ENCODE measurements around the gene N4BP3. TPM values are rescaled to one million over a fixed set of nuclear protein-coding genes. Genes with fewer than 3 reads are reported as not detected.
A peak's percentile ranks its signal among the peaks of the same experiment; 100 is the strongest.

Gene N4BP3
- total RNA-seq (2022) (2.9 and 3.2 TPM in 2 replicates), Bru-seq, nascent RNA (percentile 39 among the genes with signal in this experiment), BruChase-seq, experiment 1, labeled RNA remaining after a 2-hour chase (percentile 48 among the genes with signal in this experiment), BruChase-seq, experiment 2, labeled RNA remaining after a 6-hour chase (percentile 47 among the genes with signal in this experiment)
- long read RNA-seq, full-length matches to known transcripts, result 6 of 12 reads
- long read RNA-seq, partial matches to known transcripts, result 0 of 12 reads
- long read RNA-seq, other reads (novel, unspliced or antisense), result 6 of 12 reads

DNA sequence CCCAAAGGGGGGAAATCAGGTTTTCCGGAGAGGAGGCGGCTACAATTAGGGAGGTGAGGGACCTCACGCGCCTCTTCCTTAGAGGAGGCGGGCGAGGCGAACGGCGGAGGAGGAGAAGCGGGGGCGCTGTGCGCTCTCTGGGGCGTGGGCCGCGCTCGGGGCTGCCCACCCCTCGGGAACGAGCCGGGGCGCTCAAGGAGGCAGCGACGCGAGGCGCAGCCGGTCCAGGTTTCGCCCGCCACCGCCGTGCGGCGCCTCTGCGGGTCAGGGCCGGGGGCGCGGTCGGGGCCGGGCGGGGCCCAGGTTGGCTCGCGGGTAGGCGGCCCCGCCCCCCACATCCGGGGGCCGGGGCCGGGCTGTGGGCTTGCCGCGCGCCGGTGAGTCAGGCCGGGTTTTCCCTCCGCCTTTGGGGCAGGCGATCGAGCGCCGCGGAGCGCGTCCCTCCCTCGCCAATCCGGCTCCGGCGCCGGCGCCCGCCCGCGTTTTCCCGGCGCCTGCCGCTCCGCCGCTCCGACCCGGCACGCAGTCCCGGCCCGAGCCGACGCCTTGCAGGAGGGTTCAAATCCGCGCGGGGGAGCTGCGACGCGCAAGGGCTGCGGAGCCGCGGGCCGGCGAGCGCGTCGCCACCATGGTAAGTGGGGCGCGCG is at the start of gene N4BP3:
Gene N4BP3, plus strand, starts transcription at position 392 of the 647 bp plus-strand sequence. CDS start 6,052 bp downstream, outside the sequence.
- no peaks in the 10 kb centered on the region for H3K27me3 ChIP-seq (replicated peaks; ENCODE audit: control insufficient read depth, insufficient read depth, low read length)
- CTCF ChIA-PET, result no interaction called here
- no peaks in the 10 kb centered on the region for H3K9me3 ChIP-seq
- TF ChIP-seq, protein P1, sequence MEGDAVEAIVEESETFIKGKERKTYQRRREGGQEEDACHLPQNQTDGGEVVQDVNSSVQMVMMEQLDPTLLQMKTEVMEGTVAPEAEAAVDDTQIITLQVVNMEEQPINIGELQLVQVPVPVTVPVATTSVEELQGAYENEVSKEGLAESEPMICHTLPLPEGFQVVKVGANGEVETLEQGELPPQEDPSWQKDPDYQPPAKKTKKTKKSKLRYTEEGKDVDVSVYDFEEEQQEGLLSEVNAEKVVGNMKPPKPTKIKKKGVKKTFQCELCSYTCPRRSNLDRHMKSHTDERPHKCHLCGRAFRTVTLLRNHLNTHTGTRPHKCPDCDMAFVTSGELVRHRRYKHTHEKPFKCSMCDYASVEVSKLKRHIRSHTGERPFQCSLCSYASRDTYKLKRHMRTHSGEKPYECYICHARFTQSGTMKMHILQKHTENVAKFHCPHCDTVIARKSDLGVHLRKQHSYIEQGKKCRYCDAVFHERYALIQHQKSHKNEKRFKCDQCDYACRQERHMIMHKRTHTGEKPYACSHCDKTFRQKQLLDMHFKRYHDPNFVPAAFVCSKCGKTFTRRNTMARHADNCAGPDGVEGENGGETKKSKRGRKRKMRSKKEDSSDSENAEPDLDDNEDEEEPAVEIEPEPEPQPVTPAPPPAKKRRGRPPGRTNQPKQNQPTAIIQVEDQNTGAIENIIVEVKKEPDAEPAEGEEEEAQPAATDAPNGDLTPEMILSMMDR (IDR thresholded peaks at IDR 0.05; ENCODE audit: insufficient read depth in 1 of 2, low read depth in 1 of 2, low read length in 1 of 2, severe bottlenecking in 1 of 2, unreplicated experiment in 1 of 2), result no peak
- Mint-ChIP-seq H3K27me3 (ENCODE audit: insufficient read depth, unreplicated experiment) (peaks cover 5% of the 10 kb centered on the region), H3K27ac (ENCODE audit: unreplicated experiment) (peak within 1 kb of the TSS; percentile 16), H3K9me3 (ENCODE audit: unreplicated experiment) (no peaks in the 10 kb centered on the region), H3K36me3 (ENCODE audit: insufficient read depth, unreplicated experiment) (no peaks in the 10 kb centered on the region), H3K4me1 (ENCODE audit: low read depth, unreplicated experiment) (peaks cover 12% of the 10 kb centered on the region), H3K4me3 (ENCODE audit: unreplicated experiment) (peak within 1 kb of the TSS; percentile 89)
- peaks cover 19% of the 10 kb centered on the region for H3K4me1 ChIP-seq
- BruUV-seq (replicated peaks), result no TSS peak
- peak; percentile 85 to 91 for DNase-seq
- POLR2A ChIA-PET, result no interaction called here
- H3K36me3 ChIP-seq (ENCODE audit: control insufficient read depth, insufficient read depth, low read length), result no peaks in the 10 kb centered on the region
- peak within 1 kb of the TSS; percentile 74 for H3K4me3 ChIP-seq (ENCODE audit: low read depth, low read length)
- intact Hi-C loops (cut with micrococcal nuclease; ENCODE audit: unreplicated experiment), result loop anchor here (1.0 to 5.0 kb wide), 3 partner anchors 17 to 39 kb away; partner anchors contain the start of gene NHP2

DNA sequence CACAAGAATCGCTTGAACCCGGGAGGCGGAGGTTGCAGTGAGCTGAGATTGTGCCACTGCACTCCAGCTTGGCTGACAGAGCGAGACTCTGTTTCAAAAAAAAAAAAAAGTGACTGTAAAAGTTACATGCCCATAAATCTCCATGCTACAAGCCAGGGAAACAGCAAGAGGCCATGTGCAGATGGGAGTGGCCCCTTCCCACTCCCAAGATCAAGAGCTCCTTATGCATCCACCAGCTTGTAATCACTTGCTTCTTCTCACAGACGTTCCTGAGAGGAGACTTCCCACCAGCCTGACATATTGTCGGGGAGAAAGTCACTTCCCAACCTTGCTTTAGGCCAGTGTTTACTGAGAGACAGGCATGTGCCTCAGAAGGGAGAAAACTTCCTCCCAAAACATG is 45.6 kb upstream of the N4BP3 start:
- TF ChIP-seq, protein P1 (IDR thresholded peaks at IDR 0.05; ENCODE audit: insufficient read depth in 1 of 2, low read depth in 1 of 2, low read length in 1 of 2, severe bottlenecking in 1 of 2, unreplicated experiment in 1 of 2), result no peak
- DNase-seq, result no peak
- Mint-ChIP-seq H3K27ac (ENCODE audit: unreplicated experiment) (no peak overlapping the region), H3K36me3 (ENCODE audit: insufficient read depth, unreplicated experiment) (no peaks in the 10 kb centered on the region), H3K27me3 (ENCODE audit: insufficient read depth, unreplicated experiment) (peaks cover 2% of the 10 kb centered on the region), H3K9me3 (ENCODE audit: unreplicated experiment) (no peaks in the 10 kb centered on the region), H3K4me3 (ENCODE audit: unreplicated experiment) (no peak overlapping the region), H3K4me1 (ENCODE audit: low read depth, unreplicated experiment) (no peaks in the 10 kb centered on the region)
- Histone ChIP-seq H3K9me3 (no peaks in the 10 kb centered on the region), H3K36me3 (ENCODE audit: control insufficient read depth, insufficient read depth, low read length) (no peaks in the 10 kb centered on the region), H3K27me3 (replicated peaks; ENCODE audit: control insufficient read depth, insufficient read depth, low read length) (no peaks in the 10 kb centered on the region; the same call in 1 of the 2 replicates), H3K4me3 (ENCODE audit: low read depth, low read length) (no peak overlapping the region), H3K4me1 (no peaks in the 10 kb centered on the region)
- intact Hi-C loops (cut with micrococcal nuclease; ENCODE audit: unreplicated experiment), result no loop called here
- BruUV-seq (replicated peaks), result no TSS peak
- ChIA-PET POLR2A (no interaction called here), CTCF (no interaction called here)

DNA sequence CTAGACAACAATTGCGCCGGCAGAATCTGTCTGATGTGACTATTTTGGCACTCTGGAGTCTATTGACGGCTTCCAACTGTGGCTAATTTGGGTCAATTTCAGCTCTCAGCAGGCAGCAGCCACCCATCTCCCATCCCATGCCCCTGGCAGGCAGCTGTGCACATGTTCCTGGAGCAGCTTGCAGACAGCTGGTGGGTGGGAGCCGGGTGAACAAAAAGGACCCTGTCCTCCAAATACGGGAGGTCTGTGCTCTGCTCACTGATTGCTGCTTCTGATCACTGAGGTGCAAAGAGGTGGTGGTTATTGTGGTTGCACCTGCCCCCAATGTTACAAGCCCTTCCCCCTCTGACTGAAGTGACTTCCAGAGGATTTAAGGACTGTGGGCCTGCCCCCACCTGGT is 45.0 kb upstream of the N4BP3 start:
- no peaks in the 10 kb centered on the region for H3K4me1 ChIP-seq
- intact Hi-C loops (cut with micrococcal nuclease; ENCODE audit: unreplicated experiment), result no loop called here
- ChIA-PET POLR2A (no interaction called here), CTCF (no interaction called here)
- DNase-seq, result no peak
- TF ChIP-seq, protein P1 (IDR thresholded peaks at IDR 0.05; ENCODE audit: insufficient read depth in 1 of 2, low read depth in 1 of 2, low read length in 1 of 2, severe bottlenecking in 1 of 2, unreplicated experiment in 1 of 2), result no peak
- H3K27ac Mint-ChIP-seq (ENCODE audit: unreplicated experiment), result no peak overlapping the region
- H3K9me3 Mint-ChIP-seq (ENCODE audit: unreplicated experiment), result no peaks in the 10 kb centered on the region
- no peaks in the 10 kb centered on the region for H3K27me3 Mint-ChIP-seq (ENCODE audit: insufficient read depth, unreplicated experiment)
- H3K4me1 Mint-ChIP-seq (ENCODE audit: low read depth, unreplicated experiment), result no peaks in the 10 kb centered on the region
- no TSS peak for BruUV-seq (replicated peaks)
- no peak overlapping the region for H3K4me3 ChIP-seq (ENCODE audit: low read depth, low read length)
- H3K36me3 ChIP-seq (ENCODE audit: control insufficient read depth, insufficient read depth, low read length), result no peaks in the 10 kb centered on the region
- H3K36me3 Mint-ChIP-seq (ENCODE audit: insufficient read depth, unreplicated experiment), result no peaks in the 10 kb centered on the region
- no peak overlapping the region for H3K4me3 Mint-ChIP-seq (ENCODE audit: unreplicated experiment)
- no peaks in the 10 kb centered on the region; the same call in 1 of the 2 replicates for H3K27me3 ChIP-seq (replicated peaks; ENCODE audit: control insufficient read depth, insufficient read depth, low read length)
- H3K9me3 ChIP-seq, result no peaks in the 10 kb centered on the region

Data from Caco-2 (cell line).